Ramos (cell line): ENCODE results near the gene ATP5MC2.
"Not testable (repeated sequence)": the region's sequence is repeated elsewhere in the genome, so short reads cannot be mapped to it uniquely, and the experiment has no call there.

Source experiments
- in situ Hi-C: fragments of 300-500 bp; cut with MboI; formaldehyde crosslinking; loops from one replicate; pipeline ENCODE4 v1.14.3; 2022; ENCODE audit warnings: low sequenced_read_pairs; ENCODE audit not compliant: unreplicated experiment

Gene ATP5MC2

DNA sequence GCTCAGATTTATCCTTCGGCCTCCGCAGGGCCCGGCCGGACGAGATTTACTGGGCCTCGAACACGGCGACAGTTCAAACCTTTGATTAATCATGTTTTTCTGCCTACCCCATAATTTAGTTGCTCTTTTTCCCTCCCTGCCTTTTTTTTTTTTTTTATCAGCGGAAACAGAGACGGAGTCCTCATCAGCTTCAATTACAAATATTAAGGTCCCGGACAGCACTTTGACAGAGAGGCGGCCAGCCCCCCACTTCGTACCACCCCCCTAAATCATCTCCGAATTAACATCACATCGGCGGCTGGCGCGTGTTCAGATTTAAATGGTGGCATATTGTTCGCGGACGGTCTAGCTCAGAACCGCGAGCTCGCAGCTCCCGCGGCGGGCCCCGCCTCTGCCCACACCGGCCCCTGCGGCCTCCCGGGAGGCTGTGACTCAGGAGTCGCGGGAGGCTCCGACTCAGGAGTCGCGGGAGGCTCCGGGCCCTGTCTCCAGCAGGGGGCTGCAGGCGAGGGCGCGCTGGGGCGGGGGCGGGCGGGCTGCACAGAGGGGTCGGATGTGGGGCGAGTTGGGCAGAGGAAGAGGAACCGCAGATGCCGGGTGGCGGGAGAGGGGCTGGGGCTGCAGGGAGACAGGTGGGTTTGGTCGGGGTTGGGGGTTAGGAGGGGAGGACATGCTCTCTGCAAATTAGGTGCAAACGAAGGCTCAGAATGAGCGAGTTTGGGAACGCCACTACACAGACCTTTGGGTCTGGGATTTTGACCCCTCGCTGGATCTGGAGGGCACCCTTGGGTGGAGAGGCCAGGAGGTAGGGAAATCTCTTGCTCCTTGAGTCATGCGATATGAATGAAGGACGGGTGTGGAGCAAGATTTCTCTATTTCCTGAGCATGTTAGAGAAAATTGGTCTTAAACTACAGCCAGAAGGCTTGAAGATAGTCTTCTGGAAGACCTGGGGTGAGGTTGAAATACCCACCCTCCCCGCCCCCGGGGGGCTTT lies 19.6 kb upstream of the ATP5MC2 start:
- in situ Hi-C loops, result no loop called here

DNA sequence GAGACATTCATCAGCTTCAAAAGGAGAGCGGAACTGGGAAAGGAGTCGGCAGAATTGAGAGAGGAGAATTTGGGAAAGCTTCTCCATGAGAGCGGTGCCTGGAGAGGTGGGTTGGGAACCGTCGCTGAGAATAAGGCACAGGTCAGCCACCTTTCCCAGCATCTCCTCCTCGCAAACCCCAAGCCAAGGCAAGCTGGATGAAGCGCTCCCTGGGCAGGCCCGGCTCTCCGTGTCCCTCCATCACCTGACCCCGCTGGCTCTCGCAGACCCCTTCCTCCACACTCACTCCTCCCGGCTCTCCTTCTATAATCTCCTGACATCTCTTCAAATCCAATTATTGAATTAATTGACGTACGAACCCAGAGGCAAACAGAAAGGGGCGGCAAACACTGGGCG lies 18.9 kb upstream of the ATP5MC2 start:
- in situ Hi-C loops, result no loop called here

- in situ Hi-C loops, result no loop called here
These were observed 12.3 kb upstream of the ATP5MC2 start for GRCh38 chr12:53688134-53688533.

DNA sequence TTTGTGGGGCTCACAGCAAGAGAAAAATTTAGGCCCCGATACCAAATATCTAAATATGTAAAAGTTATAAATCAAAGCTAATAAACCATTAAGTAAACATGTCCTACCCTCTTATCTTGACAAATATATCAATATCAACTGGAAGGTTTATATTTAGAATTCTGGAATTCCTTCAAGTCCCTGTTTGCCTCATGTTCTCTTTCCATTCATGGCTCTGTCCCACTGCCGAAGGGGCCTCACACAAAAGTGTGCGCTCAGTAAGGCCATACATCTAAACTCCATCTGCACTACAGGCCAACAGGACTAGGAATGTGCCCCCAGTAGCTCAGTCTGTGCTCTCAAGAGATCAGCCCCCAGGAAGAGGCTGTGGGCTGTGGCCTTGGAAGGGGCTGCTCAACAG lies 10.6 kb upstream of the ATP5MC2 start:
- in situ Hi-C loops, result no loop called here

GRCh38 chr12:53684654-53685220 lies 8.9 kb upstream of the ATP5MC2 start:
- in situ Hi-C loops, result no loop called here

DNA sequence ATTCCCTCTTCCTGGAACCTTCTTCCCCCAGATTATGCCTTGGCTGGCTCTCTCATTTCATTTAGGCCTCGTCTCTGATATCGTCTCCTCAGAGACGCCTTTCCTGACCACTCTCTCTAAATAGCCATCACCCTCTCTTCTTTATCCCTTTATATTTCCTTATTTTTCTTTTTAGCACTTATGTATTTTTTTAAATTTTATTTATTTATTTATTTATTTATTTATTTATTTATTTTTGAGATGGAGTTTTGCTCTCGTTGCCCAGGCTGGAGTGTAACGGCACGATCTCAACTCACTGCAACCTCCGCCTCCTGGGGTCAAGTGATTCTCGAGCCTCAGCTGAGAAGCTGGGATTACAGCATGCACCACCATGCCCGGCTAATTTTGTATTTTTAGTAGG lies 8.1 kb upstream of the ATP5MC2 start:
- in situ Hi-C loops, result no loop called here

DNA sequence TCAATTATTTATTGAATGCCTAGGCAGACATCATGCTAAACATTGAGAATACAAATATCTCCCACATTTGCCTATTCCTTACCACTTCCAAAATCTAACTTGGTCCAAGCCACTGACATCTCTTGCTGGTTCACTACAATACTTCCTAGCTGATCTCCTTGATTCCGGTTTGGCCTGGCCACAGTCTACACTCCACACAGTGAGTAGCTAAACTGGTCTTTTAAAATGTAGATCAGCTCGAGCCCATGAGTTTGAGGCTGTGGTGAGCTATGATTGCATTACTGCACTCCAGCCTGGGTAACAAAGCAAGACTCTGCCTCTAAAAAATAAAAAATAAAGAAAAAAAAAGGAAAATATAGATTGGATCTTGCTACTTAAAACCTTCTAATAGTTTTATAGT lies 7.6 kb upstream of the ATP5MC2 start:
- in situ Hi-C loops, result no loop called here

GRCh38 chr12:53680061-53680460 lies 4.2 kb upstream of the ATP5MC2 start:
- in situ Hi-C loops, result not testable (repeated sequence)

DNA sequence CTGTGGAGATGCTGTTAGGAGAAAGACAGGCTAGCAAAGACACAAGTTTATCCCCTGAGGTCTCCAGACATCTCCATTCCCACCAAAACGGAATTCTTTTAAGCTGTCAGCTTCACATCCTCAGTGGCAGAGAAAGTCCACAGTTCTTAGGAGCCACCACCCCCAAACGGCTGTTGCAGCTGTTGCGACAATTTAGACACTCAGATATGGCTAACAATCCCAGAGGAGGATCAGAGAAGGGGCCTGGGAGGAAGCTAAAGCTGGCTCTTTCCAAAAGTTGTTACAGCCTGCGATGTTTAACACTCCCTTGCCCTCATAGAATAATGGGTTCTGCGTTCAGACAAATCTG lies 1.9 kb upstream of the ATP5MC2 start:
- in situ Hi-C loops, result loop anchor here (10.0 kb wide), 1 partner anchor 133 kb away; no protein-coding TSS in a partner anchor

- in situ Hi-C loops, result loop anchor here (10.0 kb wide), 1 partner anchor 132 kb away; no protein-coding TSS in a partner anchor
These were observed 1.3 kb upstream of the ATP5MC2 start for GRCh38 chr12:53677016-53677799.

DNA sequence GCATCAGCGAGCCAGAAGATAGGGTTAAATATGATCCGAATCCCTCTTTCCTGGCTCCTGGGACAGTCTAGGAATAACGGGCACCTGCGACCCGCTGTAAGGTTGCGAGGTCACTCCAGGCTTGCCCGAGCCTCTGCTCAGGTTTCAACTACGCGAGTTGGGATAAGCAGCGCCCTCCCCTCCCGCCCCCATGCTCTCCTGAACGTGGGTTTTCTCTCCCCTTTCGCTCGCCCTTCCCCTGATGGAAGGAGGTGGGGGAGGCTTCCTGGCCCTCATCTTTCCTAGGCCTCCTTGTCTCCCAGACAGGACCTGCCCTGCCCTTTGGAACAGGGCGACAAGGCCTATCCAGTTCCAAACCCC lies 753 bp upstream of the ATP5MC2 start:
- in situ Hi-C loops, result loop anchor here (10.0 kb wide), 1 partner anchor 132 kb away; no protein-coding TSS in a partner anchor

GRCh38 chr12:53674977-53675700 lies 744 bp downstream of the ATP5MC2 start:
- in situ Hi-C loops, result loop anchor here (10.0 kb wide), 1 partner anchor 130 kb away; no protein-coding TSS in a partner anchor

GRCh38 chr12:53670971-53671370 lies 4.9 kb downstream of the ATP5MC2 start:
- in situ Hi-C loops, result loop anchor here (10.0 kb wide), 1 partner anchor 126 kb away; no protein-coding TSS in a partner anchor

DNA sequence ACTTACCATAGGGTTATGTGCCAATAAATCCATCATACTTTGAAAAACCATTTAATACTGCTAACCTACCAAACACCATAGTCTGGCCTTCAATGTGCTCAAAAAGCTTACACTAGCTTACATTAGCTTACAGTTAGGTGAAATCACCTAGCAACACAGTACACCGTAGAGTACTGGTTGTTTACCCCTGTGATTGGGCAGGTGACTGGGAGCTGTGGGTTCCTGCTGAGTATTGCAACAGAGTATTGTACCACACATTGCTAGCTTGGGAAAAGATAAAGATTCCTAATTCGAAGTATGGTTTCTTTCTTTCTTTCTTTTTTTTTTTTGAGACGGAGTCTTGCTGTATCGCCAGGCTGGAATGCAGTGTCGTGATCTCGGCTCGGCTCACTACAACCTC lies 5.6 kb downstream of the ATP5MC2 start:
- in situ Hi-C loops, result loop anchor here (10.0 kb wide), 1 partner anchor 126 kb away; no protein-coding TSS in a partner anchor

DNA sequence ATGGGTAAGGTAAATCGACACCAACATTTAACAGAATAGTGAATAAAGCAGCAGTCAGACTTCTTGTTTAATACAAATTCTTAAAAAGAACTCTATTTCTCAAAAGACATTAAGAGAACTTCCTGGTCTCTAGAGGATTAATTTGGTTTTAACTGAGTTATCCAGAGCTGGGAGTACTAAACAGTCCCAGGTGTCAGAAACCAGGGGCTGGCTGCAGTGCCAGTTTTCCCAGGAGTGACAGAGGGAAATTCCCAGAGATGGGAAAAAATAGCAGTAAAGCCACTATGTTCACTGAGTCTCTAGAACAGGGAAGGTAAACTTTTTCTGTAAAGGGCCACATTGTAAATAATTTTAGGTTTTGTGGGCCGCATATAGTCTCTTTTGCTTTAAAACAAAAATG lies 8.8 kb downstream of the ATP5MC2 start:
- in situ Hi-C loops, result no loop called here

- in situ Hi-C loops, result no loop called here
These were observed 10.9 kb downstream of the ATP5MC2 start for GRCh38 chr12:53664936-53665335.

DNA sequence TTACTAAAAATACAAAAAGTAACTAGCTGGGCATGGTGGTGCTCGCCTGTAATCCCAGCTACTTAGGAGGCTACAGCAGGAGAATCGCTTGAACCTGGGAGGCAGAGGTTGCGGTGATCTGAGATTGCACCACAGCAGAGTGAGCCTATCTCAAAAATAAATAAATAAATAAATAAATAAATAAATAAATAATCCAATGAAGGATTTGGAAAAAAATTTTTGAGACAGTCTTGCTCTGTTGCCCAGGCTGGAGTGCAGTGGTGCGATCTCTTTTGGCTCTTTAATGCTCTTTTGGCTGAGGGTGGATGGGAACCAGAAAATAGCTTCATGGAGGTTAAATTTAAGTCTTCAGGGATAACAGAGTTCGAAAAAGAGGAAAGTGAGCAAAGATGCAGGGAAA lies 11.7 kb downstream of the ATP5MC2 start:
- in situ Hi-C loops, result no loop called here

GRCh38 chr12:53660041-53660440 lies 15.8 kb downstream of the ATP5MC2 start:
- in situ Hi-C loops, result no loop called here

- in situ Hi-C loops, result no loop called here
These were observed 16.3 kb downstream of the ATP5MC2 start for GRCh38 chr12:53659571-53659981.

DNA sequence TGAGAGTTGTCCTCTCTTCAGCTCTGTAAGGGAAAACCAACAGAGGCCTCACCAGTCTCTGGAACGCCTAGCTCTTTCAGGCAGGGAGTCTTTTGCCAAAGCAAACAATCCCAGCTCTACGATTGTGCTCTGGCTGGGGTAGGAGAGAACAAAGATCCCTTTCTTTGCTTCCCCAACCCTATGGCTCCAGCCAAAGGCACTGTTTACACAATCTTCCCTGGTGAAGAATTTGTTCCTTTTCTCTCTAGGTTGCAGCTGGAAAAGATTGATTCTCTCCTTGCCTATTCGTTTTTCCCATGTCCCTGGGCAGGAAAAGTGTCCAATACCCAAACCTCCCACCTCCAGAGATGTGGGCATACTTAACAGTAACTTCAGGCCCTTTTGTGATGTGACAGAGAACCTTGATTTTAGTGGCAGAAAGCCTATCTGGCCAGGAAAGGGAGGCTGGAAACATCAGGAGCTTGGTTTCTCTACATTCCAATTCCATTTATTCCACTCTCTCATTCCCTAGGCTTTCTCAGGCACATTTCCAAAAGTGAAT lies 16.8 kb downstream of the ATP5MC2 start:
- in situ Hi-C loops, result no loop called here
